ENCODE measurements around the gene PPIF. TPM values are rescaled to one million over a fixed set of nuclear protein-coding genes. Genes with fewer than 3 reads are reported as not detected.
A peak's percentile ranks its signal among the peaks of the same experiment; 100 is the strongest.

PPIF gene
- total RNA-seq, 1 experiment from 2014 or later = 50.7 TPM

DNA sequence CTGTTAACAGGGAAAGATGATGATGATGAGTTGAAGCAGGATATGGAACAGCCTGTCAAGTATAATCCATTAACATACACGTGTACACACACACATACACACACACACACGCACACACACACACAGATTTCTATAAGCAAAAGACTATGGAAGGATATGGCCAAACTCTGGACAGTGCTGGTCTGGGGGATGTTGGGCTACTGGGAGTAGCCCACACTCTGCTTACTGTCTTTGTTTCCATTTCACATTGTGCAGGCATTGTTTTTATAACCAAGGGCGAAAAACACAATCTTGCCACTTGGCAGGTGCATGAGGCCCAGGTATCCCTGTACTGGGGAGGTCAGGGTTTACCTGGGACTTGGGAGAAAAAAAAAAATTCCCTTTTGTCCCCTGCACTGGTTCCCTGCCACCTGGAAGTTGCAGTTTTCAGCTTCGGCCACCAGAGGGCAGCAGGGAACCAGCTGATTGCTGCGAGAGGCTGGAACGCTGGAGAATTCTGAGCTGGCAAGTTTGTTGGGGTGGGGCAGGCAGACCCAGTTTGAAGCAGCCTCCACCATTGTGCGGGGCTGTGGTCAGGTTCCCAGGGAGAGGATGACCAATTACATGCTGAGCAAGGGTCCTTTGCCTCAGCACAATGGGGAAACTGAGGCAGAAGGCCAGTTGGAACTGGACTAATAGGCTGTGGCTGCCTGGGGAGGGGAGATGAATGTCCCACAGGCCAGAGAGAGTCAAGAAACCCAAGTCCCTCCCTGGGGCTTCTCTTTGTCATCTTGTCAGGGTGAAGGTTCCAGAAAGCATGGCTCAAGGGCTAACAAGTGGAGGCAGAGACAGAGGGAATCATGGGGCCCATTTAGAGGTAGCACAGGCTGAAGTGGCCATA is 27.3 kb downstream of the PPIF start:
- peak; percentile 72 for DNase-seq (ENCODE audit: low read depth)

DNA sequence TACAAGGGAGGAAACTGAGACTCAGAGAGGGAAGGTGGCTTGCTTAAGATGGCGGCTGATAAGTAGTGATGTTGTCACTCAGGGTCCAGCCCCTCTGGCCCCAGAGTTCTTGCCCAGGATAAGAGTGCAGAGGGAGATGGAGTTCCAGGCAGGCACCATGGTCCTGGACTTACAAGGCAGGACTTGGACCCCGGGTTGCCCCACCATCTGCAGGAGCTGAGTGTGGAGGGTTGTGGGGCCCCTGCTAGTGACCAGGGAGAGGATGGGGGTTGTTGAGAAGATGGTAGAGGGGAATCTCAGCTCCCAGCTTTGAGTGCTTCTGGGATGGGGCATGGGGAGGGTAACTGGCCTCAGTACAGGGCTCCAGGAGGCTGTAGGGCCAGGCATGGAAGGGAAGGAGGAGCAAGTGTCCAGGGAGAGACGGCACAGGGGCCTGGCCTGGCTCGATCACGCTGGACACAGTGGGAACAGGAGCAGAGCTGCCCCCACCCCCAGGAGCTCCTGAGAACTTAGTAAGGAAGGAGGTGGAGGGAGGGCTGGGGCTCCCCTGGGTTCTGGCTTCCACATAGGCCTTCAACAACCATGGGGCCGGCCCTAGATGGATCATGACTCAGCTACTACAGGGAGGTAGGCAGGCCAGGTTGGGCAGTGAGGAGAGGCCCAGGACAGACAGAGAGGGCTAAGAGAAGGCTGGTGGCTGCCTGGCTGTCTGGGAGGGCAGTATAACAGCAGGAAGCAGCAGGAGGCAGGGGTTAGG is 28.2 kb downstream of the PPIF start:
- DNase-seq (ENCODE audit: low read depth) = peak; percentile 85

DNA sequence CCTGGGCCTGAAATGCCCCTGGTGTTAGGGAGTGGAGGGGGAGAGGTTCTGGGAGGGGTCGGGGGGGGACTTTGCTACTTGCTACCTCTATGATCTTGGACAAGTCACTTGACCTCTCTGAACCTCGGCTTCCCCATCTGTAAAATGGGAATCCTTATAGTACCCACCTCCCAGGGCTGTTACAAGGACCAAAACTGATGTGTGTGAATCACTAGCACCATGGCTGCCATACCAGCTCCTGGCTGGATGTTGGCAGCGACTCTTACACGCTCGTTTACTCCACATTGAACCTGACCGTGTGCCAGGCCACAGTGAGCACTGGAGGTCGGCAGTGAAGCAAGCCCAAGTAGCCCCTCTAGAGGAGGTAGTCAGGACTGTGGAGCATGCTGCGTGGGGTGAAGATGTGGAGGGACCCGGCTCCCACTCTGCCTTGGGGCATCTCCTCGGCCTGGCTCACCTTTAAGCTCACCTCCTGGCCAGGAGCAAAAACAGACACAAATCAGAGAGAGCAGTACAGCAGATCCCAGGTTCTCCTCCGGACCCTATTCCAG is 28.9 kb downstream of the PPIF start:
- no peak for DNase-seq (ENCODE audit: low read depth)

DNA sequence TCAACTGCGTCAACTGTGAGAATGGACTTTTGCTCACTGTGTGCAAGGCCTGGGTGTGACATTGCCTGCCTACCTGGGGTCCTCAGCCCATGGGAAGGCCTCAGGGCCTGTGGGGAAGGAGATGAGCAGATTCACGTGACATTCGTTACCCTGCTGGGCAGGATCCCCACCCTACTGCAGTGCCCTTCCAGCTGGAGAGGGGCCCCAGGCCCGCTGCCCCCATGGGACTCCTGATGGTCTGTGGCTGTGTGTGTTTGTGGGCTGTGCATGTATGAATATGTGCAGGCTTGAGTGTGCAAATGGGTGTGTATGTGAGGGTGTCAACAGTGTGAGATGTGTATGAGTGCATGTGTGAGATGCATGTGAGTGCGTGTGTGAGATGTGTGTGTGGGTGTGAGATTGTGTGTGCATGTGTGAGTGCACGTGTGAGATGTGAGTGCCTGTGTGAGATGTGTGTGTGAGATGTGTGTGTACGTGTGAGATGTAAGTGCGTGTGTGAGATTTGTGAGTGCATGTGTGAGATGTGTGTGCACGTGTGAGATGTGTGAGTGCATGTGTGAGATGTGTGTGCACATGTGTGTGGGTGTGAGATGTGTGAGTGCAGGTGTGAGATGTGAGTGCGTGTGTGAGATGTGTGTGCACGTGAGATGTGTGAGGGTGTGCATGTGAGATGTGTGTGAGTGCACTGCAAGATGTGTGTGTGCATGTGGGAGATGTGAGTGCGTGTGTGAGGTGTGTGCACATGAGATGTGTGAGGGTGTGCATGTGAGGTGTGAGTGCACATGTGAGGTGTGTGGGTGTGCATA is 29.7 kb downstream of the PPIF start:
- DNase-seq (ENCODE audit: low read depth) = no peak

DNA sequence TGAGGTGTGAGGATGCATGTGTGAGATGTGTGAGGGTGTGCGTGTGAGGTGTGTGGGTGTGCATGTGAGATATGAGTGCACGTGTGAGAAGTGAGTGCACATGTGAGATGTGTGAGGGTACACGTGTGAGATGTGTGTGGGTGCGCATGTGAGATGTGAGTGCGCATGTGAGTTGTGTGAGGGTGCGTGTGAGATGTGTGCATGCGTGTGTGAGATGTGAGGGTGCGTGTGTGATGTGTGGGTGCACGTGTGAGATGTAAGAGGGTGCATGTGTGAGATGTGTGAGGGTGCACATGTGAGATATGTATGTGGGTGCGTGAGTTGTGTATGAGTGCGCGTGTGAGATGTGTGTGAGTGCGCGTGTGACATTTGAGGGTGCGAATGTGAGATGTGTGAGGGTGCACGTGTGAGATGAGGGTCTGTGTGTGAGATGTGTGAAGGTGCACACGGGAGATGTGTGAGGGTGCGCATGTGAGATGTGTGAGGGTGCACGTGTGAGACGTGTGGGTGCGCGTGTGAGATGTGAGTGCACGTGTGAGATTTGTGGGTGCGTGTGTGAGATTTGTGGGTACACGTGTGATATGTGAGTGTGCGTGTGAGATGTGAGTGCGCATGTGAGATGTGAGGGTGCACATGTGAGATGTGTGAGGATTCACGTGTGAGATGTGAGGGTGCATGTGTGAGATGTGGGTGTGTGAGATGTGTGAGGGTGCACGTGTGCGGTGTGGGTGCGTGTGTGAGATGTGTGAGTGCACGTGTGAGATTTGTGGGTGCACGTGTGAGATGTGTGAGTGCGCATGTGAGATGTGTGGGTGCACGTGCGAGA is 30.5 kb downstream of the PPIF start:
- DNase-seq (ENCODE audit: low read depth) = no peak

DNA sequence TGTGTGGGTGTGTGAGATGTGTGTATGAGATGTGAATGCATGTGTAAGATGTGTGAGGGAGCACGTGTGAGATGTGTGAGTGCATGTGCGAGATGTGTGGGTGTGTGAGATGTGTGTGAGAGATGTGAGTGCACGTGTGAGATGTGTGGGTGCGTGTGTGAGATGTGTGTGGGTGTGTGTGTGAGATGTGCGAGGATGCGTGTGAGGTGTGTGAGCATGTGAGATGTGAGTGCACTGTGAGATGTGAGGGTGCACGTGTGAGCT is 31.0 kb downstream of the PPIF start:
- DNase-seq (ENCODE audit: low read depth) = no peak

DNA sequence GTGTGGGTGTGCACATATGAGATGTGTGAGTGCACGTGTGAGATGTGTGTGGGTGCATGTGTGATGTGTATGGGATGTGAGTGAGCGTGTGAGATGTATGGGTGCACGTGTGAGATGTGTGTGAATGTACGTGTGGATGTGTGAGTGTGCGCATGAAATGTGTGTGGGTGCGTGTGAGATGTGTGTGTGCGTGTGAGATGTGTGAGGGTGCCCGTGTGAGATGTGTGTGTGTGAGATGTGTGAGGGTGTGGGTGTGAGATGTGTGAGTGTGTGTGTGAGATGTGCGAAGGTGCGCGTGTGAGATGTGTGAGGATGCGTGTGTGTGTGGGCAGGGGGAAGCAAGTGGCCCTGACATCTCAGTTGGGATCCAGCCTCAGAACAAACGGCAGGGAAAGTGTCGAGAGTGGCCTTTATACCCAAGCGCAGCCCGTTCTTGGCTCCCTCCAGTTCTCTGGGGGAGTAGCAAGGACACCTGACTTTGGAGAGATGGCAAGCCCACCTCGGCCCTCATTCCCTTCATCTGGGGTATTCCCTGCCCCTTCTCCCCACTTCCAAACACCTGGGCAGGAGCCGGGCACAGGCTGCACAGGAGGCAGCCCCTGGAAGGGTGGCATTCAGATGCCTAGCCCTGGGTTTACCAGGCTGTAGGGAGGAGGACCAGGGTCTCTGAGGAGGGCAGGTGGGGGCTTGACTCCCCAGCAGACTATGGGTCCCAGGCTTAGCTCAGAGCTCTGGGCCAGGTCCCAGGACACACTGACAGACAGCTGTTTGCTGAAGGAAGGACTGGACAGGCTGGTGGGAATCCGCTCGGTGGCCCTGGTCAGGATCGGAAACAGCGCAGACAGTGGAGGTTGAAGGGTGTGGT is 31.6 kb downstream of the PPIF start:
- no peak for DNase-seq (ENCODE audit: low read depth)

DNA sequence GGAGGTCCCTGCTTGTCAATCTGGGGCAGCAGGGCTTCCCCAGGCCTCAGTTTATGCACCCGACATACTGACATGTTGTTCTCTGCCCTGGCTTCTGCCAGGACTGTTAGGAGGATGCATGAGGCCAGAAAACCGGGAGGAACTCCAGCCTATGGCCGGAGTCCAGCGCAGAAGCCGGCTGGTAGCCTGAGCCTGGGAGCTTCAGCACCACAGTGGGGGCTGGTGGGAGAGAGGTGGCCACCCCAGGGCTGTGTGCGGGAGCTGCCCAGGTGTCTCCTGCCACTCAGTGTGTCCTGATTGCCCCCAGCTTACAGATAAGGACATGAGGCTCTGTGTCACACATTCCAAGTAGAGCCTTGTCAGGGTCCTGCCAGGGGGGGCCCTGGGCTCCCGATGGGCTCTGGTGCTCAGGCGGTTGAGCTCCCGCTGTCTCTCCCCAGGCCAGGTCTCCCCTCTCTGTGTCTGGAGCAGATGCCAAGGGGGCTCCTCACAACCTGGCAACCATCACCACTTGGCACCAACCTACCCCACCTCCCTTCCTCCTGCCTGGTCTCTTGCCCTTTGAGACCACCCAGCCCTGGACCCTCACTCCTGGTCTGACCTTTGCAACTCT is 32.3 kb downstream of the PPIF start:
- no peak for DNase-seq (ENCODE audit: low read depth)

DNA sequence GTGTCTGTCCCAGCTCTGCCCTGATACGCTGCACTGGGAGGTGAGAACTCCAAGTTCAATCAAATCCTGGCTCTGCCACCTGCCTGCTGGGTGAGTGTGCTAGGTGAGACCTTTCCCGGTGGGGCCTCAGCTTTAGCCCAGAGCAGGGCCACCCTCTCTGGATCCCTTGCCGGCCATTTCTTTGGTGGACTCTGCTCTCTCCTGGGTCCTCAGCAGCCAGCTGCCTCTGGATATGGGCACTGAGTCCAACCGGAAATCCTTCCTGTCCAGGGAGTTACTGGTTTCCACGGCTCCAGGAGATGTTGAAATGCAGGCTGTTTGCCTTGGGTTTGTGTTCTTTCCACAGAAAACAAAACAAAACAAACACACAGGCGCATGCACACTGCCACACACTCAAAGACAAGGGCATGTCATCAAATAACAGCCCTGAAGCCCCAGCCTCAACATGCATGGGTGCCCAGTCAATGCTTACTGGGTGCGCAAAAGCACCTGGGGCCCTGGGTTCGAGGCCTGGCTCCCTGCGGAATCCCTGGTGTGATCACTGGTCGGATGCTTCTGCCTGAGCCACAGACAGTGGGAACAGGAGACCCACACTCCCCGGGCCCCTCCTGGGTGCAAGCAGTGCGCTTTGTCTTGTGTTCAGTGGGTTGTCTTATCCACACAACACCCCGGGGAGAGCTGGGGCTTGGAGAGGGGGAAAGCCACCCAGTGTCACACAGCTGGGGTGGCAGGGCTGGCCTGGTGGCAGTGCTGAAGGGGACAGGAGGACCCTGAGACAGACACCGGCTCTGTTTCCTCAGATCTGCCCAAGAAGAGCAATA is 33.1 kb downstream of the PPIF start:
- DNase-seq (ENCODE audit: low read depth) = peak; percentile 74

DNA sequence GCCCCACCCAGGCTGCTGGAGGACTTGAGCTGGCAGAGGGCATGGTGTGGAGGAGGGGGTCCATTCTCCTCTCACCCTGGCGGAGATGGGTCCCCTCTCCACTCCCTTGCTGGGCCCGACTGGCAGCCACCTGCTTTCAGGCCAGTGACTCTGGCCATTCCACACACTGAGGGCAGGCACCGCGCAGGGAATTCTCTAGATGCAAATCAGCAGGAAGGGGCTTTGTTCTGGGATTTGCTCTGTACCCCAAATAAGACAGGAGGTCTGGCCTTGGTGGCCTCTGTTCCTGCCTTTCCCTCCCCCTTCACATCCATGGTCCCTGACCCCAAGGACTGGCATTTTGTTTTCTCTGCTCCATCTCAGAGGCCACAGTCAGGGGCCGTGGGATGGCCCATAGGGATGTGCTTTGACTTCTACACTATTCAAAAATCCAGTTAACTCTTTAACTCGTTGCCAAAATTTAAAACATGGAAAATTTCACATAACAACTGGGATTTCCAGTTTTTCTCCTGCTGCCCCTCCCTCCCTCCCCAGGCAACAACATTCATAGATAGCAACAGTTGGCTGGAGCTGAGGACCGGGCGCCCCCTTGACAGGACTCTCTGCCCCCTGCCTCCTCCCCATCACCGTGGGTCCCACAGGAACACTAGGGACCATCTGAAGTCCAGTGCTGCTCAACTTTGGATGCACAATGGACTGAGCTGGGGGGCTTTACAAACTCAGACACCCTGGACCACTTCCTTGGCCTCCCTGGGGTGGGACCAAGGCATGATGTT is 33.9 kb downstream of the PPIF start:
- no peak for DNase-seq (ENCODE audit: low read depth)

DNA sequence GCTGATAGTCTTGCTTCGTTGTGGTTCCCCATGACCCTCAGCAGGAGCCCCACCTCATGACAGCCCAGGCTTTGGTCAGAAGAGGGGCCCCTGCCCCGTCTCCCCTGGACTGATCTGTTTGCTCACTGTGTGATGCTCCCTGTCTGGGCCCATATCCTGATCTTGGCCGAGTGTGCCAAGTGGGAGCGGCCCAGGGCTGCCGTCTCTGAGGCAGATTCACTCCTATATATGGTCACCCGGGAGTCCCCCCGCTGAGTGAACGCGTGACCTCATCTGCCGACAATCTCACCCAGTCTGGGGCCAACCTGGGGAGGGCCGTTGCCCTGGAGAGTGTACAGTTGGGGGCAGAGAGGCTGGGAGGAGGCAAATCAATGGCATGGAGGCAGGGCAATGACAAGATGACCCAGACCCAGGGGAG is 34.5 kb downstream of the PPIF start:
- peak; percentile 92 for DNase-seq (ENCODE audit: low read depth)

DNA sequence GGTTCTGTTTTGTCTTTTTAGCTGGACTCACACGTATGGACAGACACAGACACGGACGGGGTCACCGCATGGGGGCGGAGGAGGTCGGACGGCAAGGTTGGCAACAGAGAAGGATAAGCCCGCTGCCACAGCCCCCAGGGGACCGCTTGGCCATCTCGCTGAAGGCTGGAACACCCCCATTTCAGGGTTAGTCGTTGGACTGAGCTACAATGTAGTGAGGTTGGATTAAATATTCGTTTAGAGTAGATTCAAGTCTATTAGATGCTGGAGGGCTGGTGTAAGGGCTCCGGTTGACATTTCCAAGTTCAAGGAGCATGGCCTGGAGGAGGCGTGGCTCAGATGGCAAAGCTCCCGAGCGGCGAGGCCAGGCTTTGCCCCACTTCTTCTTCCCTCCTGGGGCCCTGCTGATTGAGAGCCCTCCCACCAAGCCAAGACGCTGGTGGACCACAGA is 35.2 kb downstream of the PPIF start:
- no peak for DNase-seq (ENCODE audit: low read depth)

DNA sequence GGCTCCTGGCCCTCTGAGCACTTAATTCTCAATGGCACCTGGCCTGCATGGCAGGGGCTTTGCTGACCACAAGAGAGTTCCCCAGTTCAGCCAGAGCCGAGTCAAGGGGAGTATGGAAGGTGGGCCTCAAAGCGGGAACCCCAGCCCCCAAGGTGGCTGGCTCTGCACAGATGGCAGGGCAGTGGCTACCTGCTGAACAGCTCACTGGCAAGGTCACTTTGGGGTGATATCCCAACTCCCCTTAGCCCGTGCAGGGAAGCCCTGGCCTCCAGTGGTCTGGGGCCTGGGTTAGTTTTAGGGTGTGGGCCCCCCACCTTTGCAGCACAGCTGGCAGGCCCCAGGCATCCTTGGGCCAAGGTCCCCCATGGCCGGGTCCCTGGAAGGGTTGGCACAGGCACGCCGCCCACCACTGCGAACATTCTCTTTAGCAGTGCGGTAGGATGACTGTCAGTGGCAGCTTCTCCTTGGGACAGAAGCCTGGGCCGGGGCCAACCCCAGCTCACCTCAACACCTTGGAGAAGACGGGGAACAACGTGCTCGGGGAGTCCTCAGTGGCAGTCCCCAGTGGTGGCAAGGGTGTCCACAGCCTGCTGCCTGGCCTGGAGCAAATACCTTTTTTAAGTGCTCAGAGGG is 36.8 kb downstream of the PPIF start:
- DNase-seq (ENCODE audit: low read depth) = no peak

DNA sequence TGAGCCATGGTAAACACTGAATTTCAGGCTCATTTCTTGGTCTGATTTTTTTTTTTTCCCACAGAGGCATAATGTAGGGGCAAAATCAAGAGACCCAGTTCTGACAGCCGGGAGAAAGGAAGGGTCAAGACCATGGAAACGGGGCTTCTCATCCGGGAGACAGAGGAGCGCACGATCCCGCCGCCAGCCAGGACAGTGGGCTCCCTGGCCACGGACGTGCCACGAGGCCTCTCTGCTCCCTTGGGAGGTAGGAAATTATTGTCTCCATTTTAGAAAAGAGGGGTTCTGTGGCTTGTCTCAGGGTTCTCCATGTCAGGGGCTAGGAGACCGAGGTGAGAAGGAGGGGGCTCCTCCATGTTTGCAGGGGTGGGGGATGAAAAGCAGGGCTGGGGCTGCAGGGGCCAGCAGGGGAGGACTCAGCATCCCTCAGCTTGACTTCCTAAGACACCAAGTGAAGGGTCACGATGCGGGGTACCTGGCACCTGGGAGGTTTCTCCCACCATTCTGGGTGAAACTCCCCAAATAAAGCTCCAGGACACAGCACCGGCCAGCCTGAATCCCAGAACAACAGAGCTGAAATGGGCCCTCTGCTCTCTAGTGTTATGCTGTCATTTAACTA is 37.6 kb downstream of the PPIF start:
- DNase-seq (ENCODE audit: low read depth) = no peak

DNA sequence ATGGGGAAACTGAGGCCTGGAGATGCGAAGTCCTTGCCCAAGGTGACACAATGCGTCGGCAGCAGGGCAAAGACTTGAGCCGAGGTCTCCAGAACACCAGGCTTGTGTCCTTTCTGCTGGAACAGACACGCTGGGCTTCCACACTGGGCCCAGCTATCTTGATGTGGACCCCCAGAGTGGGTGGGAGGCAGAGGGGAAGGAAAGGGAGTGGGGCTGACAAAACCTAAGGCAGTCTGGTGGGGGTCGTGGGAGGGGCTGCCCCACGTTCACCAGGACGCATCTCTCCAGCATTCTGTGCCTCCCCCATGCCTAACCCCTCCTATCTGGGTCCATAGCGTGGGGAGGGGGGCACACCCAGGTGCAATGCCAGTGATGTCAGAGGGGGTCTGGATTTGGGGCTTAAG is 38.1 kb downstream of the PPIF start:
- DNase-seq (ENCODE audit: low read depth) = no peak

DNA sequence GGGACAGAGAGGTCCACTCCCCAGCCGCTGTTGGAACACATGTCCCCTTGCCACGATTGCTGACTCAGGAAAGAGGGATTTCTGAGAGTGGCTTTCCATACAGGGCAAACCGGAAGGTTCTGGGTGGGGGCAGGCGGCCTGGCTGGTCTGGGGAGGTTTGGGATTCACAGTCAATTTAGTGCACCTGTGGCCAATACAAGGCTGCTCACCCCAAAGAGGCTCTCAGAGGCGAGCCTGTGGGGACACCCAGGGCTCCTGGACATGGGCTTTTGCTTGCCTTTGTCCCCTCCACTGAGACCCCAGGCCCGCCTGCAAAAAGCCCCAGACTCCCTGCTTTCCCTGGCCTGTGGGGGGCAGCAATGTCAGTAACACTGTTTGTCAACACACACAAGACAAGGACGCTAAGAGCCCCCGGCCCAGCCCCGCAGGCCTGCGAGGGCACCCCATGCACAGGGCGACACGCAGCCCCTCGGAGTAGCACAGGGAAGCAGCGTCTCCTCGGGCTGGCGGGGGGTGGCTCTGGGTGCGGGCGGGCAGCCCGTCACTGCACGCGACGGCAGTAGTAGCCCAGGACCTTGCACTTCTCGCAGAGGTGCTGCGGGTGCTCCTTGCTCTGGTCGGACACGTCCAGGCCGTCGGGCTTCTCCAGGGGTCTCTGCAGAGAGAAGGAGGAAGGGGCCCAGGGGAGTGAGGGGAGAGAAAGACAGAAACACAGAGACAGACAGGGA is 38.7 kb downstream of the PPIF start:
- DNase-seq (ENCODE audit: low read depth) = no peak
